Sciatic nerve (tissue), 2 donors: ENCODE results near the gene SLC6A13. TPM values are rescaled to one million over a fixed set of nuclear protein-coding genes. Genes with fewer than 3 reads are reported as not detected.
A peak's percentile ranks its signal among the peaks of the same experiment; 100 is the strongest.

ENCODE experiments used
- ATAC-seq: fragments of 200-7000 bp; cut with Tn5 transposase; one replicate; pipeline ENCODE4 v1.9.1; 2020; ENCODE audit warnings: mild to moderate bottlenecking, moderate library complexity
- DNase-seq: peaks from one replicate; pipeline ENCODE4 v3.0.0-alpha.2; 2020; ENCODE audit warnings: low spot score
- intact Hi-C: fragments of 100-400 bp; cut with DNase I; formaldehyde crosslinking; loops from one replicate; pipeline ENCODE4 v1.14.2; 2022
- total RNA-seq: library from RNA; stranded (reverse); fragmentation: NEBNext Ultra II Directional; extraction: Animal tissue kit (Norgen Biotek cat#: 25700); gene quantifications from one replicate; pipeline ENCODE4 v1.2.1, GENCODE V29; 2021
- donor health status: DM: no; HTN: no; CAD: no.
- donor health status: DM: no; HTN: no; CAD: no.

SLC6A13 gene
- total RNA-seq, 1 donor from 2014 or later, result 0.85 TPM

DNA sequence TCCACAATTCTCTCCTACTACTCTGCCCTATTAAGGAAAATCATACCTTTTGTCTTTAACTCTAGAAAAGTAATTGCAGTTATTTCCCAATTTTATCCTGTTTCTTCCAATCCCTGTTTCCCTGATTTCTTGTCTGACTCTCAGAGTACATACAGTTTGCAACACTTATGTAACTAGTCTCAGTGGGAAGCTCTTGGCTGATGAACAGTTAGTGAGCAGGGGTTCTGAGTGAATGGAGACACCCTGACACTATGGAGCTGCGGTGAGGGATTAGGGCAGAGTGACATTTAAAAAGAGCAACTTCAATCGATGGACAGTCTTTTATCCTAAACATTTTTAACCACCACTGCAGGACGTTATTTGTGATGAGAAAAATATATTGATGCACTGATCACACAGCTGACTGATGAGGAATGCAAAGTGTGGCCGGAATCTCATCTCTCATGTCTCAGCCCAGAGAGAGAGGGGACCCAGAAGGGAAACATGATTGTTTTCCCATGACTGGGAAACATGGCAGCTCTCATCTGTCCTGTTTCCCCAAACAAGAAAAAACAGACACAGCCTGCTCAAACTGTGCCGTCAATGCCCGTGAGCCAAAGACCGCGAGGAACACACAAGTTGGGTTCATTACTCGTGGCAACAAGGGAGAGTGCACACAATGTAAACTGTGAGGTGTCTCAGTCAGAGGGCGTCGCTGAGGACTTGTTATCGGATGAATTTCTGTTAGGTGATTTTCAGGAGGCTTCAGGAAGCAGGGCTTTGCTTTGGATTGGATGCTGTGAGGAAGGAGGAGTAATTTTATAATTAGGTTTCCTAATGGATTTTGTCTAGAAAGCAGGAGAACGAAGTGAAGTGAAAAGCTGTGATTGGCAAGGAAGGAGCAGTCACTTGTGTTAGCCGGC lies 5.2 kb upstream of the SLC6A13 start:
- DNase-seq (no peak), ATAC-seq (peak; percentile 56)
- intact Hi-C loops, result no loop called here

DNA sequence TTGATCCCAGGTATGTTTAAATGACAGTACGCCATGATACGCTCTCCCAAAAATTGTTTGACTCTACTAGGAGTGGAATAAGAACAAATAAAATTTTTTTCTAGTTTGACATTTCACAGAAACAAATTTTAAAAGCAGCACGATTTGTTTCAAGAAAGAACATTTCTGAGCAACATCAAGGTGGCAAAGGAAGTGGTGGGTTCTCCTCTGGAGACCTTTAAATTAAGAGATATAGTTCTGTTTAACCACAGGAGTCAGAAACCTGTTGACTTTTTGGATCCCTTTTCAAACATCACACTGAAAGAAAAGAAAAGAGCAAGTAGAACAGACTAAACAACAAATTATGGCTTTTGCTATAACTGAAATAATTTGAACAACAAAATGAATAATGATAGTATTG lies 2.5 kb upstream of the SLC6A13 start:
- ATAC-seq, result no peak
- DNase-seq, result no peak
- intact Hi-C loops, result no loop called here

DNA sequence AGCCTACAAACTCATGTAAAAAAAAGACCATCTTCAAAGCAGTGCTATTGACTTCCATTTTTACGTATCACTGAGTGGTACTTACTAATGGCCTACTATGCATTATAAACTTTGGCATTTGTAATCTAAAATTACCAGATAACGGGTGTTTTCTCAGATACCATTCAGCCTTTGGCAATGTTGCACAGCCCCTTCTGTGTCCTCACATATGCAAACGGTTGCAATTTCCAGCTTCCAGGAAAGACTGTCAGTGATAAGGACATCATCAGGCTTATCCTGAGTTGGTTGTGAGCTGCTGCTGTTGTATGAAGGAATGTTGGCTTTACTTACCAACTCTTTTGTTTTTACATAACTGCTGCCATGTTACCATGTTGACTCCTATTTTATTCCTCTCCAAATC lies 1.6 kb upstream of the SLC6A13 start:
- ATAC-seq (no peak), DNase-seq (no peak)

DNA sequence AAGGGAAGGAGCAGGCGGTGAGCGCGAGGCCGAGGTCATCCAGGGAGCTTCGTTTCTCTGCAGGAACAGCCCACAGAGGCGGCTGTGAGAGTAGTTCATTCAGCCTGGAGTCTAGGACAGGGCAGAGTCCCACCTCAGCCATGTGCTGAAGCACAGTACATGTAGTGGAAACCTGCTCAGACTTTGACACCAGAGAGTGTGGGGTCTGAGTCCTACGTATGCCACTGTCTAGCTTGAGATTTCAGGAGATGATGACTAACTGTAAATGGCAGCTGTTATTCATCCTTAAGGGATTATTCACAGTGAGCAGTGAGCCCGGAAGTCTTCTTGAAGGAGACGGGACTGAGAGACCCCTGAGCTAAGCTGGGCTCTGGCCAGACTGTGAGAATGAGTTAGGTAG lies 938 bp upstream of the SLC6A13 start:
- intact Hi-C loops, result no loop called here
- no peak for DNase-seq

More for the DNA sequence above, 1.6 kb upstream of the SLC6A13 start:
- intact Hi-C loops, result no loop called here

DNA sequence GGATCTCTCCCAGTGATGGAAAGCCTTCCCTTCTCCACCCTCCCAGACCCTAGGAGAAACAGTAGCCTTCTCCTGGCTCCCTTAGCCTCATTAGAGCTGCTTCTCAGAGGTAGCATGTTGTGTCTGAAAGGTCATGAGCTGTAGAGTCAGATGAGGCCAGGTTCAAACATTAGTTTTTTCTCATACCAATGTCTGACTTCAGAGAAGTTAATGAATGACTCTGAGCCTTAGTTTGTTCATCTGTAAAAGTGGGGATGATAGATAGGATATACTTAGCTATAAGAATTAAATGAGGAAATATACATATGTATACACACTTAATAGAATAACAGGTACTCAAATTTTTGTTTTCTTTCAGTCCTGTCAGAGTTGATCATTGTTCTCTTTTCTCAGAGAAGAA lies 523 bp downstream of the SLC6A13 start:
- DNase-seq (no peak), ATAC-seq (no peak)
- intact Hi-C loops, result no loop called here

More for the DNA sequence above, 938 bp upstream of the SLC6A13 start:
- no peak for ATAC-seq

DNA sequence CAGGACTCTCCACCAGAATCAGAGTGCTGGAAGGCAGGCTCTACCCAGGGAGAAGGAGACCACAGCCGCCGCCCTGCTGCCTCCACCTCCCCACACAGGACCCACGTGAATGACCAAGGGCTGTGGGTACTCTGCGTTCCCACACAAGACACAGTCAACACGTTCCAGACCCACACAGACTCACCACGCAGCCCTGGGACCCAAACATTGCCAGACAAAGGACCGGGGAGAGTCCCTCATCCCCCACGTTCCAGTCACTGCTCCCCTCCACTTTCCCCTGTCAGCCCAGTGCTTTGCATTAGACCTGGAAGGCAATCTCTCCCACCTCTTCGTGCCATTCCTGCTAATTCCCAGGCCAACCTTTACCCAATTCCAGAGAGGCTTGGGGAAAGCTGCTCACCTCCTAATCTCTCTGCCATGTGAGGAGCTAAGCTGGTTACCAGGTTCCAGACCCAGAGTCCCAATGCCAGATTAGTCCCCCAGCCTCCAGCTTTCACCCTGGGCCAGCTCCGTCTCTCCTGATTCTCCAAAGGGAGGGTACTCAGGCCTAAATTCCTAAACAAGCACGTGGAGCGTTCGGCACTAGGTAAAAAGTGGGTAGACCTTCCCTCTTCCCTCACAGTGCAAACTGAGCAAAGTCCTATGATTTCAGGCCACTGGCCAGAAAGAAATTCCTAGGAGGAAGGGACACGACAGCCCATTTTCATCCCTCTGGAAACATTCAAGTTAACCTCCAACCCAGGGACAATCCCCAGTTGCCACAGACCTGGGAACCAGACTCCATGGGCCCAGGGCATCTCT lies 4.9 kb downstream of the SLC6A13 start:
- ATAC-seq (no peak), DNase-seq (no peak)
- intact Hi-C loops, result no loop called here

DNA sequence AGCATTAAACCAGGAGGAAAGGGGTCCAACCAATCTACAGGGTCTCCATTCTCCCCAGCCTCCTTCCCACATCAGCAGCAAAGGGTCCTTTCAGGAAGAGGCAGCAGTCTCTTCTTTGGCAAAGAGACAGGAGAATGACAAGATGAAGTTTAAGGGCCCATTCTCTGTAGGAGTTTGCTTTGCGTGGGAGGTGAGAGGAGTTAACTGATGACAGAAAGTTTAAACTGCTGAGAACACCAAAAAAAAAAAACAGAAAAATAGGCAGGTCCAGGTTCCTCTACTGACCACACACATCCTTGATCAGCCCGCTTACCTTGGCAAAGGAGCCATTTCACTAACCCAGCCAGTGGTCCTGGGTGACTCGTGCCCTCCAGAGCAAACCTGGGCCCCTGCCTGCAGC lies 5.7 kb downstream of the SLC6A13 start:
- ATAC-seq (no peak), DNase-seq (no peak)
- intact Hi-C loops, result no loop called here

DNA sequence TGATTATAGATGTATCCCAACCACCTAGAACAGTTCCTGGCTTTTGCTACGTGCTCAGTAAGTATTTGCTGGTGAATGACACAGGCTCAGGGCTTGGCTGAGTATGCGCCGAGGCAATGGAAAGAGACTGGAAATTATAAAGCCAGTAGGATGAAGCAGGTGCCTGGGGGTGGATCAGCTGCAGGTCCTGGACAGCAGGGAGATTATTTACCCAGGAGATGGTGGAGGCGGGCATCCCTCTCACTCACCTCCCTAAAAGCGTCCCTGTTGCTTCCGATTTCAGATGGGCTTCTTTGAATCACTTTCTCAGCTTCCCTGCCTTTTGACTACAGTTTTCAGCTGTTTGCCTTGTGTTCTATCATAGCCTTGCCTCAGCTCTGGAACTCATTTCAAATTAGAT lies 6.4 kb downstream of the SLC6A13 start:
- ATAC-seq (no peak), DNase-seq (no peak)
- intact Hi-C loops, result no loop called here

DNA sequence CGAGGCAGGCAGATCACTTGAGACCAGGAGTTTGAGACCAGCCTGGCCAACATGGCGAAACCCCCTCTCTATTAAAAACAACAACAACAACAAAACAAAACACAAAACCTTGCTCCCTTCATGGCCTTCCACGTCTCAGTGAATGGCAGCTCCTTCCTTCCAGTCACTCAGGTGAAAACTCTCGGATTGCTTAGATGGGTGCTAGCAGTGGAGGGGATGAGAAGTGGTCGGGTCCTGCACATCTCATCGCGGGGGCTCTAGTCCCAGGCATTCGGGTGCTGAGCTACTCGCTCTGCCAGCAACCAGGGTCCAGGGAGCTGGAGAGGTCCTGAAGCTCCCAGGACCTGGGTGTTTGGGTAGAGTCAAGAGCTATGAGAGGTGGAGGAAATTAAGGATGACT lies 7.7 kb downstream of the SLC6A13 start:
- no peak for ATAC-seq
- intact Hi-C loops, result no loop called here
- no peak for DNase-seq

DNA sequence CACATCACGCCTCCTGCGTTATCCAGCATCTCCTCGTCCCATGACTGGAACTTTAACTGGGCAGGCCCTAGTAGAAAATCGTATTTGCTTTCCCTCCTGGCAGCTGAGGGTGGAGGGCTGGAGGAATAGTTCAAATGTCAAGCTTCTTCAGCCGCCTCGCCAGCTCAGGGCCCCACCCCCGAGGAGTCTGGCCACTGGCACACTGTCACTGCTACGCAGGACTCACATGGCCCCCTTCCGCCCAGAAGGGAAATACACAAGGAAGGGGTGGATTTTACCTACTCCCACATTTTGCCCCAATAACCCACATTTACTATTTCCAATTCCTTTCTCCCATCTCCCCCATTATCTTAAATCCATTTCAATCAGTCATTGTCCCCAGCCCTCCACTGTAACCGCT lies 8.6 kb downstream of the SLC6A13 start:
- intact Hi-C loops, result no loop called here
- ATAC-seq, result no peak
- DNase-seq, result no peak

DNA sequence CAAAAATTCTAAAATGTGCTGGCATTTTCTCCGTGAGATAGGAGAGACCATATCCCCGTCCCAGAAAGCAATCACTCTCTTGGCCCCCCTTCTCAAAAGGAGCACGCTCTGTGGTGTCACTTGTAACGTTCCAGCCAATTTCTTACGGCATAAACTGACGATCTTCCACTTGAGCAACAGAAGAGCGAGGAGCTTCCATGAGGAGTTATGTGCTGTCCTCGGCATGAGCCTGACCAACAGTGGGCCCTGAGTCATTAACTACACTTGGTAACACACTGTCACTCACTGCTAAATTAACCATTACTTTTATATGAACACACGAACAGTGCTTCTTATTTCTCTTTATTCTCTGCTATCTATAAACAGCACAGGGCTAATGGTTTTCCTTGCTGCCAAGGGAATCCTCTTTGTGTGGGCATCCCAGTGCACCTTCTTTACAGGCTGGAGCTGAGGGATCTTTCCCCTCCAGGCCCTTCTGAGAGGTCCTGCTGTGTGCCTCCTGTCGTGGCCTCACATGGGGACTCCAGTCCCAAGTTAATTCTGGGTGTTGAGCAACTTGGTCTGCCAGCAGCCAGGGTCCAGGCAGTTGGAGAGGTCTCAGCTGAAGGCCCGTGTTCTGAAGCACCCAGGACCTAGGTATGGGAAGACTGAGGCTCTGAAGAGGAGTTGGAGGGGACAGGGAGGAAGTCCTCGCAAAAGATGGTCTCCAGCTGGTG lies 9.4 kb downstream of the SLC6A13 start:
- no peak for ATAC-seq
- no peak for DNase-seq
- intact Hi-C loops, result no loop called here

DNA sequence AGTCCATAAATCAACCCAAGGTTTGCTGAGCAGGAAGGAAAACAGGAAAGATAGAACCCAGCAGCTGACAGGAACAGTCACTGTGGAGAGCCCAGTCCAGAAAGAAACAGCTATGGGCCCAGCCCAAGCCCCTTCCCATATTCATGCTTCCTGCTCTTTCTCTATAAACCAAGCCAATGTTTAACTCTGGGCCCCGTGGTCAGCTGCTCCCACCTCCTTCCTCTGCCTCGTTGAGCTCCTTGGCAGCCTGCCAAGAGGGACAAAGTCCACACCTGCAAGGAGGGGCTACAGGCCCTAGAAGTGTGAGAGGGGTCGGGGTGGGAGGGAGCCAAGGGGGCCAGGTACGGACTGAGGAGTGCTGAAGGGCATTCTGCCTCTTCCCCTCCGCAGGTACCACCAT lies 10.0 kb downstream of the SLC6A13 start:
- intact Hi-C loops, result no loop called here
- no peak for DNase-seq
- ATAC-seq, result no peak

DNA sequence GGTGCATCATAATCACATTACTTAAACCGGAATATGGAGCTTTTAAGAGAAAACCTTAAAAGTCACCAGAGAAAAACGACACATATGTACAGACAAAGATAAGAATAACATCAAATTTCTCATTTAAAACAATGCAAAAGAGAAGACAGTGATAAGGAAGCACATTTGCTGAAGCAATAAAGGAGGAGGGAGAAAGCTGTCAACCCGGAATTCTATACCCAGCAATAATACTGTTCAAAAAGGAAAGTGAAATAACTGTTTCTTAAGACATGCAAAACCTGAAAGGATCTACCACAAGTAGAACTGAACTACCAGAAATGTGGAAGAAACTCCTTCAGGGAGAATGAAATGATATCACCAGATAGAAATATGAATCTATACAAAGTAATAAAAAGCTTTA lies 15.4 kb downstream of the SLC6A13 start:
- intact Hi-C loops, result no loop called here
- no peak for DNase-seq
- ATAC-seq, result no peak

DNA sequence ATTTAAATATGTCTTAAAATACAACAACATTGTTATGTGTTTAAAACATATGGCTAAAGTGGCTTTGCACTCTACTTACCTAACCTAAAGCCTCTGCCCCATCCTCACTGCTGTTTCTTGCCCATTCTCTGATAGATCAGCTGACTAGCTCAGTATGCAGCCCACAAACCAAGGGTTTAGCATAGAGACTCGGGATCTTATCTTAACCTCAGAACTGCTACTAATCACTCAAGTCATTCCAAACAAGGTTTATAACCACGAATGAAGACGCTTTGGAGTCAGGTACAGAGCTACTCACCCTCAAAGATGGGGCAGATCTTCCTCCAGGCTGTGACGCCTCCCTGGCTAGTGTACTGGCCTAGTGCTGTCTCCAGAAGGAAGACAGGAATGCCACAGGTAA lies 19.3 kb downstream of the SLC6A13 start:
- DNase-seq (no peak), ATAC-seq (no peak)
- intact Hi-C loops, result no loop called here

DNA sequence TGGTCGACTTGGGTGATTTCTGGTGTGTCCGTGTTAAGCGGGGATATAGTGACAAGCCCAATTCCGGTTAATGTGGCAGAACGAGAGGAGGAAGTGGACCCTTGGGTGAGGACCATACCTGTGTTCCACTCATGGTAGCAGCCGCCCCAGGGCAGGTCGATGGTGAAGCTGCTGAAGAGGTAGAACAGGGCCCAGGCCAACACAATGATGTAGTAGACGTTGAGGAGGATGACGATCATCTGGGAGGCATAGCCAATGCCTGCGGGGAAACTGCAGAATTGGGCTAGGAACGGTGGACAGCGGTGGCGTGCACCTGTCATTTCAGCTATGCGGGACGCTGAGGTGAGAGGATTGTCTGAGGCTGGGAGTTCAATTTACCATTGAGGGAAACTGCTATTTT lies 20.1 kb downstream of the SLC6A13 start:
- intact Hi-C loops, result no loop called here
- ATAC-seq, result no peak
- DNase-seq, result peak; percentile 30

DNA sequence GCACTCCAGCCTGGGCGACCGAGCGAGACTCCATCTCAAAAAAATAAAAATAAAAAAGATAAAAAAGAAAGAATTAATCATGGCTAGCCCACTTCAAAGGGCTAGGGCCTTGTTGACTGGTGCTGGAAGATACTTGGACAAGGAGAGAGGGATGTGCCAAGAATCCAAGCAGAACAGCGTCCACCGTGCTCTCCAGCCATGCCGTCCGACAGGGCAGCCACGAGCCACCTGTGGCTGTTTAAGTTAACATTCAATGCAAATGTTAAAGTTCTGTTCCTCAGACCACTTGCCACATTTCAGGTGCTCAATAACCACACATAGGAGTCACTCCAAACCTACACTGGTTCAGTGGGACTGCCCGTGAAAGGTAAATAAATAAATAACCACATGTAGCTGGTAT lies 21.4 kb downstream of the SLC6A13 start:
- no peak for ATAC-seq
- DNase-seq, result peak; percentile 34
- intact Hi-C loops, result no loop called here

DNA sequence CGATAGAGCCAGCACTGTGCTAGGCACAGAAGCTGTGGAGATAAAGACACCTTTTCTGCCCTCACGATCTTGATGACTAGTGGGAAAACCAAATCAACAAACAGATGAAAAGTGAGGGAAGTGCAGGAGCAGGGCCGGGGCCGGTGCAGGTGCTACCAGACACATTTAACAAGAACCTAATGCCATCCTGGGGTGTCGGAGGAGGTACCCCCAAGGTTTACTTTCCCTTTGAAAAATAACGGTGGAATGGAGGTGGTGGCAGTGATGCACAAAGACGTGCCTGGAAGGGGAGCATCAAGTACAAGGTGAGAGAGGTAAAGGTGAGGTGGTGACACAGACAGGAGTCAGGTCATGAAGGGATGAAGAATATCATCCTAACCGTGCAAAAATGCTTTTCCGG lies 22.1 kb downstream of the SLC6A13 start:
- DNase-seq (peak; percentile 13), ATAC-seq (no peak)
- intact Hi-C loops, result no loop called here

DNA sequence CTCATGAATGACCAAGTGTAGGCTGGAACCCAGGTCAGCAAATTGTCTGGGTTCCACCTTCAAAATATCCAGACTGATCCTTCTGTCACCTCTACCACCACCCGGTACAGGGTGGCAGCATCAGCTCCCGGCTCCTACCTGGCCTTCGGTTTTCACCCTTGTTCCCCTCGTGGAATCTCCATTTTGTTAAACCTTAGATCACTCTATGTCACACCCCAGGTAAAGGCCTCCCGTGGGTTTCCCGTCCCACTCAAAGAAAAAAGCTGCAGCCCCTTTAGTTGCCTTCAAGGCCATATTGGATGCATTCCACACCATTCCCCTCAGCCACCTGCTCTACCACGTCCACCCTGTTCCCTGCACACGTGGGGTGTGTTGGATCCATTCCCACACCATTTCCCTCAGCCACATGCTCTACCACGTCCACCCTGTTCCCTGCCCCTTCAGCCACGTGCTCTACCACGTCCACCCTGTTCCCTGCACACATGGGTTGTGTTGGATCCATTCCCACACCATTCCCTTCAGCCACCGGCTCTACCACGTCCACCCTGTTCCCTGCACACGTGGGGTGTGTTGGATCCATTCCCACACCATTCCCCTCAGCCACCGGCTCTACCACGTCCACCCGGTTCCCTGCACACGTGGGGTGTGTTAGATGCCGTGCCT lies 23.8 kb downstream of the SLC6A13 start:
- DNase-seq (peak; percentile 7), ATAC-seq (no peak)
- intact Hi-C loops, result no loop called here

DNA sequence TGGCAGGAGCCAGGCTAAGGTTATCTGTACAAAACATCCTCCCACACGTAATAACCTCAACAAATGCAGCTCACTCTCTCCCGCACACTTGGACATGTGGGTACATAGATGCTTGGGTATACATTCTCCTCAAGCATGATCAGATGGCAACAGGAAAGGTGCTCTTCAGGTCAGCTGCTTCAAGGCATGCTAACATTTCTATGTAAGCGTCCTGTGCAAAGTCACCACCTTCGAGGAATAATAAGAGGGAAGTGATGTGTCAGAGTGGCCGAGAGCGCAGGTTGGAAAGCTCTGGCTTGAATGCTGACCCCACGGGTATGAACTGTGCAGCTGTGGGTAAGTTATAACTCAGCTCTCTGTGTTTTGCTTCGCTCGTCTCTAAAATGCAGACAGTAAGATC lies 24.5 kb downstream of the SLC6A13 start:
- intact Hi-C loops, result no loop called here
- DNase-seq, result peak; percentile 15
- ATAC-seq, result no peak
